Inflammatory macrophage treated with lipopolysaccharide for 1 hour (primary cell): Measurements from ENCODE around the gene MOB3C.

Experiments used
- DNase-seq, 2 donors: peaks; one replicate each; pipeline ENCODE4 v3.0.0-alpha.2; 2020 to 2022

MOB3C gene

DNA sequence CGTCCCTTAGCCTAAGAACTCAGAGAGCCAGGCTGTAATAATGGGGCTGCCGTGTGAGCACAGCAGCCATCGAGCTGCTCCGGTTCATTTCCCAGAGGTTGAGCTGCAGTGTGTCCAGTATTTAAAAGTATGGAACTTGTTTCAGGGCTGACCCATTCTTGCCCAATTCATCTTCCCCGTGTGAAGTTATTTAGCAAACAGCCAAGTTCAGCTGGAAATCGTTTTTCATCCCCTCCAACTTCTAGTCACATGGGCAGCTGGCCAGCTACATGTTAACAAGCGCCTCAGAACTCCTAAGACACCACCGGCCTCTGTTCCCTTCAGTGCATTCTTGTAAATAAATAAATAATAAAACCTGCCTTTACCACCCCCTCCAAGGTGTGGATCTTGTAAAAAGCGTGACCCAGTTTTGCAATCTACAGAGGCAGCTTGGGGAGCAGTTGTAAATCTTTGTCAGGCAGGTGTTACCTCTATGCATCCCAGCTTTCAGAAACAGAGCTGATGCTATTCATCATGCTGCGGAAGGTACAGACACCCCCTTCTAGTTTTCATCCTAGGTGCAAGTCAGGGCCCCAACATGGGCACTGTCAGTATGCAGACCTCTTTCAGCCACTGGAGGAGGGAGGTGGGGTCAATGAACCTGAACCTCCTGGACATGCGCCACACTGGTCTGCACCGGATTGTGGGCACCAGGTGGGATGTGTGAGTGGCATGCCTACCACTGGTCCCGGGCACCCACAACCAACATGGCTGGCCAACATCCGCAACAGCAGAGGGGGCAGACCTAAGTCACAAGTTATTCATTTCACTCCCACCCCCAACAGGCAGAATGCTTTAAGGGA lies 46.5 kb downstream of the MOB3C start:
- no peak for DNase-seq

DNA sequence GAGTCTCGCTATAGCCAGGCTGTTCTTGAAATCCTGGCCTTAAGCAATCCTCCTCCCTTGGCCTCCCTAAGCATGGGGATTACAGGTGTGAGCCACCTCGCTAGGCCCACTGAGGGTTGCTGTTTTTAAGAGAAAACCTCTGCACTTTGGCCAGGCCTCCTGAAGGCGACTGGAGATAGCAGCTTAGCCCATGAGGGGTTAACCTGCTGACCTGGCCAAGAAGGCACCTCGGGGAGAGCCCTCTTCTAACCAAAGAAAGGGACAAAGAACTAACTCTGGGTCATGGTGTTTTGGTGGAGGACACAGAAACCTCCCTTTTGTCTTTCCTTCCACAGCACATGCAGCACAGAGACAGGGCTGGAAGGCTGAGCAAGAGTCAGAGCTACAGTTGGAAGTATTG lies 47.5 kb downstream of the MOB3C start:
- DNase-seq, result no peak

DNA sequence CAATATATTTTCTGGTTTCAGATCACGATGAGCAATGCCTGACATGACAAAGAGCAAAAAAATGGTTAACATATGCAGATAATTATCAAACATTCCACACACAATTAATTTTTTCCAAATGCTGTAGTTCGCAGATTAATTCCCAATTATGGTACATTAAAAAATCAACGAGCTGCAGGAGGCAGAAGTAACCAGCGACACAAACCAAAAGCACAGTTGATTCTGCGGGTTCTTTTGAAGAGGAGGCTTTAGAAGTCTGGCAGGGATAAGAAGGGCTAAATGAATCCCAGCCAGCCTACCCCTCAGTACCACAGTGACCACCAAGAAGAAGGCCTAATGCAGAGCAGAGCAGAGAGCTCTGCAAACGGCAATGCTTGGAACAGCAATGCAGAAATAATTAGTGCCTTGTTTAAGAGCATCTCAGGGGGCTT lies 48.1 kb downstream of the MOB3C start:
- no peak for DNase-seq

DNA sequence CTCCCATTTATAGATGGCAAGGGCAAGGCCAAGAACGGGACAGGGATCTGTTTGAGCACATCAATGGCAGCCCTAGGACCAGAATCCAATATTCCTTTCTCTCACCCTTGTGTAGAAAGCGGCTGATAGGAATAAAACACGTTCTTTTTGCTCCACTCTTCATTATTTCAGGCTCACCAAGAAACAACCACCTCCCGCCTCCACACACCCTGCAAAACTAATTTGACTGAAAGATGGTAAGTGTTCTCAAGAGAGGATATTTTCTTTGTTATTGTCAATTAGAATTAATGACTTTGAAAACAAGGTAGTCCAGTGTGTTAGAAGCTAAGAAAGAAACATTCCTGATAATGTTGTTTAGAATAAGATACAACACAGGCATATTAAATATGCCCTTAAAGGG lies 53.3 kb downstream of the MOB3C start:
- DNase-seq, result no peak

DNA sequence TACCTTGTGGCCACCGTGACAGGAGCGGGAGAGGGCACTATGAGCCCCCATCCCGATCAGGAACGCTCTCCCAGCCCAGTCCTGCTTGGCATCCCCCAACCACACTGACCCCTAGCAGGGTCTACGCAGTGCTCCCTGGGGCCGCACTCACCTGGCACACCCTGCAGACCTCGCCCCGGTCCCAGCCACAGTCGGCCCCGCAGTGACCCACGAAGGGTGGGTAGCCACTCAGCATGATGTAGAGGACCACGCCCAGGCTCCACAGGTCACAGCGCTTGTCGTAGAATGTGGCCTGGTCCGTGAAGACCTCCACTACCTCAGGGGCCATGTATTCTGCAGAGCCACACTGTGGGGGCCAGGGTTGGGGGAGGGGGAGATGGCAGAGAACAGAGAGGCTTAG lies 54.1 kb downstream of the MOB3C start:
- DNase-seq, result no peak

DNA sequence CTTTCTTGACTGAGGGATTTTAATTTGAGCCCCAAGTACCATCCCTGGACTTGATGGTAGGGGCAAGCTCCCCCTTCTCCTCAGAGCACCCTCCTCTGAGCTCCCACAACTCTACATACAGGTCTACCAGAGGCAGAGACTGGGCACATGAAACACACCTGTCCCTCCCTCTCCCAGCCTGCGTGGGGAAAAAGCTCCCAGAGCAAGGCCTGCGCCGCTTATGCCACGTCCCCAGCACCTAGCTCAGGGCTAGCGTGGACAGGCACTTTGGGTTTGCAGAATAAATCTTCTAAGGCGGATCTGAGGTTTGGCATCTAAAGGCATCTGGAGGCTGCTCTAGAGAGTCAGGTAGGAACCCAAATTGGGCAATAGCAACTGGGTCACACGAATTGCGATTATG lies 57.6 kb downstream of the MOB3C start:
- no peak for DNase-seq

DNA sequence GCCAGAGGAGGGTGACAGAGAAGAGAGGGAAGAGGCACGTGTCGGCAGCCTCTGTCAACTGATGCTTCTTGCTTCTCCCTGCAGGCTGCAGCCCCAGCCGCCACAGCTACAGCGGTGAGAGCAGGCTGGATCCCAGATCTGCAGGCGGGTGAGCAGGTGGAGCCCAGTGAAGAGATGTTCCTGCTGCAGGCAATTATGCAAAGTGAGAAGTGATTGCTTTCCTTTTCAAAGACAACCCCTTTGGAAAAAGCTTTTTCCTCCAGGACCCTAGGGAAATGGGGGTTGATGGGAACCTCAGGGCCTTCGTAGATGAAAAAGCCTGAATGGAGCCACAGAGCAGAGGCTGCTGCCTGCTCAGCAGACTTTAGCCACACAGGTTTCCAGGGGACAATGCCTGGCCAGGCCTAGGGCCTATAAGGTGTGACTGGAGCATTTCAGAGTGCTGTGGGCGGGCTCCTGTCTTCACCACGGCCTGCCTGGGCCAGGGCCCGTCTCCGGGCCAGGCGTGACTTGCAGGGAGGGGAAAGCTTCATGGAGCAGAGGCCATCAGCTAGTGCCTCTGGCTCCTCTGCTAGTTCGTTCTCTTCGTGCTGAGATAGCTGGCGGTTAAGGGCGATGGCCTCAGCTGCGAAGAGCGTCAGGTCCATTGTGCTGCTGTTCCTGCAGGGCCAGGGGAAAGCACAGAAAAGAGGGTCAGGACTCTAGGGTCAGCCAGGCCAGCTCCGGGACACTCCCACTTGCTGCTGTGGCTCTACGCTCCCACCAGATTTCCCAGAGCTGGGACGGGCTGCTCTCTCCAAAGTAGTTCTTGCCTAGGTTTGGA lies 58.3 kb downstream of the MOB3C start:
- DNase-seq, result no peak
